PC-3 (cell line): ENCODE data around the gene PPP1R16B.

Experiments used
- EZH2 ChIP-seq: fragments of 300-600 bp; sonication (generic); IDR thresholded peaks from one replicate; pipeline ENCODE4 v1.6.1; 2017; ENCODE audit warnings: antibody characterized with exemption, mild to moderate bottlenecking, low read length; ENCODE audit not compliant: unreplicated experiment
- EZH2phosphoT487 ChIP-seq: fragments of 300-600 bp; sonication (generic); IDR thresholded peaks from 2 replicates; pipeline ENCODE4 v1.6.1; 2018; ENCODE audit warnings: mild to moderate bottlenecking, antibody characterized with exemption, low read length, borderline replicate concordance
- TF ChIP-seq, protein P1 (sequence below): fragments of 300-600 bp; sonication (generic); conservative IDR thresholded peaks from 2 replicates; pipeline ENCODE4 v1.5.1; 2017; ENCODE audit warnings: antibody characterized with exemption, low read depth, mild to moderate bottlenecking, low read length

DNA sequence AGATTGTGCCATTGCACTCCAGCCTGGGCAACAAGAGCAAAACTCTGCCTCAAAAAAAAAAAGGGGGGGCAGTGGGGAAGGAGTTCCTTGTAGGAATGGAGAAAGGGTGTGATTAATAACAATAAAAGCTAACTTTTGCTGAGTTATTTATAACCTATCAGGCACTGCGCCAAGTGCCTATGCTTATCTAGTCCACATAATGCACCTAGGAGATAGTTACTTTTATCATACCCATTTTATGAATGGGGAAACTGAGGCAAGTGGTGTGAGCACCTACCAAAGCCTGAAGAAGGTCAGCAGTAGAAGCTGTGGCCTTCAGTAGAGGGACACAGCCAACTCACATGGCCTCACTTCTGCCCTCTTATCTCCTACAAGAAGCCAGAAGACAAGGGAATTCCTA, 13.6 kb upstream of the PPP1R16B start:
- TF ChIP-seq, protein P1, sequence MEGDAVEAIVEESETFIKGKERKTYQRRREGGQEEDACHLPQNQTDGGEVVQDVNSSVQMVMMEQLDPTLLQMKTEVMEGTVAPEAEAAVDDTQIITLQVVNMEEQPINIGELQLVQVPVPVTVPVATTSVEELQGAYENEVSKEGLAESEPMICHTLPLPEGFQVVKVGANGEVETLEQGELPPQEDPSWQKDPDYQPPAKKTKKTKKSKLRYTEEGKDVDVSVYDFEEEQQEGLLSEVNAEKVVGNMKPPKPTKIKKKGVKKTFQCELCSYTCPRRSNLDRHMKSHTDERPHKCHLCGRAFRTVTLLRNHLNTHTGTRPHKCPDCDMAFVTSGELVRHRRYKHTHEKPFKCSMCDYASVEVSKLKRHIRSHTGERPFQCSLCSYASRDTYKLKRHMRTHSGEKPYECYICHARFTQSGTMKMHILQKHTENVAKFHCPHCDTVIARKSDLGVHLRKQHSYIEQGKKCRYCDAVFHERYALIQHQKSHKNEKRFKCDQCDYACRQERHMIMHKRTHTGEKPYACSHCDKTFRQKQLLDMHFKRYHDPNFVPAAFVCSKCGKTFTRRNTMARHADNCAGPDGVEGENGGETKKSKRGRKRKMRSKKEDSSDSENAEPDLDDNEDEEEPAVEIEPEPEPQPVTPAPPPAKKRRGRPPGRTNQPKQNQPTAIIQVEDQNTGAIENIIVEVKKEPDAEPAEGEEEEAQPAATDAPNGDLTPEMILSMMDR = no peak
- no peak for TF ChIP-seq EZH2phosphoT487
- no peak for TF ChIP-seq EZH2
